ENCODE results near the gene WSB2.
A peak's percentile ranks its signal among the peaks of the same experiment; 100 is the strongest.
"Not testable (repeated sequence)": the region's sequence is repeated elsewhere in the genome, so short reads cannot be mapped to it uniquely, and the experiment has no call there.

Gene WSB2

DNA sequence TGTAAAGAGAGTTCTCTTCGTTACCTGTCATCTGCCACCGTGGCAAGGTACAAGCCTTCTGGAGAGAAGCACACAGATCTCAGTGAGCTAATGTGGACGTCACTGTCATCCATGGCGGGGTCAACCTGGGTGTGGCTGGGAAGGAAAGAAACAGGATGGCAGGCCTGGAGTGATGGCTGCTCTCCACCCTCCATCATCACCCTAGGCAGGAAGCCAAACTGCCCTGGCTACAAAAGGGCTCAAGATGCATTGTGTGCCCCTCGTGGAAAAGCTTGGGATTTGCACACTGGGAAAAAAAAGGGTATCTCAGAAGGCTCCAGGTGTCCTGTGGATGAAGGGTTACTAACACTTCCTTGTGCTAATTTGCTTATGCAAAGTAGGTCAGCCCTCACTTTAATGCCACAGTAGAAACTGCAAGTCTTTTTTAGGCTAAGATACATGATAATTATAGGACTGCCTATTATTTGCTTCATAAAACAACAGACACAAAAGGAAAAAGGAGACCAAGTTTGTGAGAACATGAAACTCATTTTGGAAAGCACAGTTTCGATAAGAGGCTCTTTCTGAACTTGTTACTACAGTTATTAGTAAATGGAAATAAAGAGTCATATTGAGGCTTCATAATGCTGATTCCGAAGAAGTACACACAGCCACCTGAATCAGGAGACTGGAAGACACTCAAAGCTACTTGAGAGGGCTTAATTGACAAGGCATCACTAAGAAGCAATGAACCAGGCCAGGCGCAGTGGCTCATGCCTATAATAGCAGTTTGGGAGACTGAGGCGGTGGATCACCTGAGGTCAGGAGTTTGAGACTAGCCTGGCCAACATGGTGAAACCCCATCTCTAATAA lies 25.6 kb downstream of the WSB2 start:
- no peak for DNase-seq (ENCODE audit: low read depth)

DNA sequence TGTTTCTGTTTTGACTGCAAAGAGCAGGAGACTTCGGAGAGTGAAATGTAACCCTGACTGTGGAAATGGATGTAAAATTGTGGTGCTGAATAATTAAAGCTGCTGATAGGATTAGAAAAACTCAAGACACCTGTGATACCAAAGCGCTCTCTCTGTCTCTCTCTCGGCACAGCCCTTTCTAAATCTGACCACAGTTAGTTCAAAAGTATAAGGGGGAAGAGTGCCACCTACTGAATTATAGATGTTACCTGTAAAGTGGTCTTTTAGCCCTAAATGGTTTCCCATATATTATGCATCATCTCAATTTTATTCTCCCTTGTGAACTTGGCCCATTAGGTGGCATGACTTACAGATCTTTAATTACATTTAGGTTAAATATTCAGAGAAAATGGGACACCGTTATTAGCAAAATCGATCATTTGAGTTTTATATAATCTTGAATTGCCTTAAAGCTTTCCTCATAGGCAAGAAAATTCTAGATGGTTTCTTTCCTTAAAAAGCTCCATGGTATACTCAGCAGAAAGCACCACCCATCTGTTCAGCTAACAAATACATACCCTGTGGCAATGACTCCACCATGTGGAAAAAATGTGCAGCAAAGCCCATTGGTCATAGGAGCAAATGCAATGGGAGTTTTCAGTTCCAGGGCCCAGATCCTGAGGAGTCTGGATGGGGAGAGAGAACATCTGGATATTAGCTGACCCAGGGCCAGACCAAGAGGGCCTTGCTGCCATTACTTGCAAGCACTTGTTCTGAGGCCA lies 26.4 kb downstream of the WSB2 start:
- DNase-seq (ENCODE audit: low read depth): no peak

DNA sequence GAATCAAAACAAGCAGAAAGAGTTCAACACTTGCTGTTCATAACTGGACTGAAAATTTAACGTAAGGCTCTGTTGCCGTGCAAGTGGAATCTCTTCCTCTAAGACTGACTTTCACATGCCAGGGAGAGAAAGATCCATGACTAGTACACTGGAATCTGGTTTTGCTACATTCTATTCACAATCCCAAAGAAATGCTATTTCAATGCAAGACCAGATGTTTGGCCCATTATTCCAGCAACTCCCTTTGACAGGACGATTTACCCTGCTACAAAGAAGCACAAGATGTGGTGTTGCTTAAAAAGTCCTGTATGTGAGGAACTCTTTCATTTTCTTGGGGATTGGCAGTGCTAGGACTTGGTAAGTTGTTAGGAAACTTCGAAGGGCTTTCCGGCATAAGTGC lies 27.1 kb downstream of the WSB2 start:
- DNase-seq (ENCODE audit: low read depth): no peak

DNA sequence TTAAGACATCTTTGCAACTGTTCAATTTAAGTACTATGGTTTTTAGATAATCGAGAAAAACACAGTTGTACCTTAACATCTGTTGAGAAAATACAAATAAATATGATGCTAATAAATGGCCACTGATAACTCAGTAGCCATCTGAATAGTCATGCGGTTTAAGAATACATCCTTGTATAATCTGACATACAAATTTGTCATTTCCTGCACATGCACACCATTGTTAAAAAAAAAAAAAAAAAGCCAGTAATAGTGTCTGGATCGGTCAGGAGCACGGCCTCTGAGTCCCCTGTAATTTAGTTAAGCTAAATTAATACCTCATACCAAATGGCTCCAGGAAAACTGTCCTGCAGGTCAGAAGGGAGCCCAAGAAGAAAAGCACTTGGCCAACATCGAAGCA lies 27.7 kb downstream of the WSB2 start:
- DNase-seq (ENCODE audit: low read depth): no peak

DNA sequence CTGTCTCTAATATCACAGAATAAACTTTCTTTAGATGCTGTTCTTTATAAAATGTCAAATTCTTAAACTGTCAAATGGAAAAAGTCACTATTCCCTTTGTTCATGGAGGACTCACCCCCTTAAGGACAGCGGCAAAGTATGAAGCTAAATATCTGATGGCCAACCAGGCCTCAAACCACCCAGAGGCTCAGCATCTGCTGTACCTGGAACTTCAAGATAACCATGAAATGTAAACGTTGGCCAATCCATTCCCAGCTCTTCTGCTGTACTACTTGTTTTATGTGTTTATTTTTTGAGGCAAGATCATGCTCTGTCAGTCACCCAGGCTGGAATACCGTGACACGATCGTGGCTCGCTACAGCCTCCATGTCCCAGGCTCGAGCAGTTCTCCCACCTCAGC lies 28.8 kb downstream of the WSB2 start:
- DNase-seq (ENCODE audit: low read depth): no peak

DNA sequence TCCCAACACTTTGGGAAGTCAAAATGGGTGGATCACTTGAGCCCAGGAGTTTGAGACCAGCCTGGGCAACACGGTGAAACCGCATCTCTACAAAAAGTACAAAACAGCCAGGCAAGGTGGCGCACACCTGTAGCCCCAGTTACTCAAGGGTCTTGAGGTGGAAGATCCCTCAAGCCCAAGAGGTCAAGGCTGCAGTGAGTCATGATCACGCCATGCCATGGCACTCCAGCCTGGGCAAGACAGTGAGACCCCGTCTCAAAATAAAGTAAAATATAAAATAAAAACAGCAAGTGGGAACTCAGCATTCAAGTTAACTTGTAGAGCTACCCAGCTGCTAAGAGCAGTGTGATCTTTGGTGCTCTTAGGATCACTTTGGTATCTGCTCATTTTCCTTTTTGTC lies 31.8 kb downstream of the WSB2 start:
- no peak for DNase-seq (ENCODE audit: low read depth)

DNA sequence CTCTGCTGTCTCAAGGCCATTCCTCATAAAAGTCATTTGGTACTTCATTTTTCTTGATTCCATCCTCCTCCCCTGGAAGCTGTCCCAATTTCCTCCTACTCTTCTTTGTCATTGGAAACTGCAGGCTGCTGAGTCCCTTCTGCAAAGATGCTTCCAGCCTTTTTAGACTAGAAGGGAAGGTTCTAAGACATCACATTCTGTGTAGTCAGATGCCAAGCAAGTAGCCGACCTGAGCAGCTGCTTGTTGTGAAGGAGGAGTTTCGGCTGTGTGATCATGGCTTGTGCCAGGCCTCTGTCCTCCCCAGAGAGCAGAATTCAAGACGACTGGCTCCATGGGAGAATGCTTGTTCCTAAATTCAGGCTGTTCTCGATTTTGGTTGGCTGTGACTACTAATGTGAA lies 35.8 kb downstream of the WSB2 start:
- no peak for DNase-seq (ENCODE audit: low read depth)

DNA sequence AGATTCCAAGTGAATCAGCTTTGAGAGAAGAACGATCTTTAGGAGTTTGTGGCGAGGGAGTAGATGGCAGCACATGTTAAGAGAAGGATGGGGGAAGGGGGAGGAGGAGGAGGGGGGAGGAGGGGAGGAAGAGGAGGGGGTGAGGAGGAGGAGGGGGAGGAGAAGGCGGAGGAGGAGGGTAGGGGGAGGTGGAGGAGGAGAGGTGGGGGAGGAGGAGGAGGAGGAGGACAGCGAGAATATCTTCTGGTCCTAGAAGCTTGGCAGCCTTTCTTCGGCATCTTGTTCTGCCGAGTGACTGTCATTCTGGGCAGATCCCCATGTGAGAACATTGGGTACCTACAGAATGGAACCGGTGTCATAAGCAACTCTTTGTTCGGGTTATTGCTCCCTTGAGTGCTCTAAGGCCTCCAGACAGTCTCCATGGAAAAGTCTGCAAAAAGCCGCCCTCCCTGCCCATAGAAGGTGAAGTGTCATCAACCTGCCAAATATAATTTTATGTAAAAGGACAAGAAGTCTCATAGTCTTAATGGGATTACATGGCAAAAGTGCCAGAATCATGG lies 37.6 kb downstream of the WSB2 start:
- DNase-seq (ENCODE audit: low read depth): no peak

DNA sequence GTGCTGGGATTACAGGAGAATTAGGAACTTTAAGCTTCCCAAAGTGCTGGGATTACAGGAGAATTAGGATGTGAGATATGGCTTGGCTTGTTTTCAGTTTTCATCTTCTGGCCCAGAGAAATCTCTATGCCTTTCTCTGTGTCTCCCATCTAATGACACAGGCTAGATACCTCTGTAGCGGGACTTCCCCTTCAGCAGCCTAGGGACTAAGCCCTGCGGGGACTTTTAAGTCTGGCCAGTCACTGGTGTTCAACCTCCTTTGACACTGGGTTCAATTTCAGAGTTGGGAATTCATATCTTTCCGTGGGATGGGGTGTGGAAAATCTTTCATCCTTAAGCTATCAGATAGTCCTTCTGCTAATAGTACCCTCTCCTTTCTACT lies 38.3 kb downstream of the WSB2 start:
- no peak for DNase-seq (ENCODE audit: low read depth)

DNA sequence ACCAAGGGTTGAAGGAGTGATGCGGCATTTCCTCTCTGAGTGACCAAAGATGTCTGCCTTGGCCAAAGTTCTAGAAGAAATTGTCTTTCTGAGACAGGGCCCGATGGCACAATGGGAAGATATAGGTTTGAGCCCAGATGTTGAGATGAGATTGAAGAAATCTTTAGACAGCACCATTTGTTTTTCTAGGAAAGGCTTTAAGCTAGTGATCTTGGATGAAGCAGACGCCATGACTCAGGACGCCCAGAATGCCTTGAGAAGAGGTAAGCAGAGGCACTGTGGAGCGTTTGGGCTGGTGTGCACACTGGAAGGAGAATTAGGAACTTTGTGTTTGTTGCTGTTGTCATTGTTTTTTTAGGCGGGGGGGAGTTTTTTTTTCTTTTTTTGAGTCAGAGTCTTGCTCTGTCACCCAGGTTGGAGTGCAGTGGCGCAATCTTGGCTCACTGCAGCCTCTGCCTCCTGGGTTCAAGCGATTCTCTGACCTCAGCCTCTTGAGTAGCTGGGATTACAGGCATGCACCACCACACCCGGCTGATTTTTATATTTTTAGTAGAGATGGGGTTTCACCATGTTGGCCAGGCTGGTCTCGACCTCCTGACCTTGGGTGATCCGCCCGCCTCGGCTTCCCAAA lies 38.8 kb downstream of the WSB2 start:
- DNase-seq (ENCODE audit: low read depth): not testable (repeated sequence)

DNA sequence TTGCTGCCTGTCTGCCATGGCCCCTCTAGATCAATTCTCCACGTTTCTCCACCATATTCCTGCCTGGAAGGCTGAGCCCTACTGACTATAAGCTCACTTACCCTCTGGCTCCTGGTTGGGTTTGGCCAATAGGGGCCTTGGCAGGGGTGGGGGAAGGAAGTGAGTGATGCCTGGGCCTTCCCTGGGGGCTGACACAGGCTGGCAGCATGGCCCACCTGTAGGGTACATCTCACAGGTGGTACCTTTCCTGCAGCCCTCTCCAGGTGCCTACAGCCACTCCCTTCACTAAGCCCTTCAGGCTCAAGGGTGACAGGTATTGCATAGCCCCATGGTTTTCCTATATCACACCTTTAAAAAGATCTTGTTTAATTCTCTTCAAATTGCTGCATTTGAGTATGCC lies 40.9 kb downstream of the WSB2 start:
- DNase-seq (ENCODE audit: low read depth): no peak

DNA sequence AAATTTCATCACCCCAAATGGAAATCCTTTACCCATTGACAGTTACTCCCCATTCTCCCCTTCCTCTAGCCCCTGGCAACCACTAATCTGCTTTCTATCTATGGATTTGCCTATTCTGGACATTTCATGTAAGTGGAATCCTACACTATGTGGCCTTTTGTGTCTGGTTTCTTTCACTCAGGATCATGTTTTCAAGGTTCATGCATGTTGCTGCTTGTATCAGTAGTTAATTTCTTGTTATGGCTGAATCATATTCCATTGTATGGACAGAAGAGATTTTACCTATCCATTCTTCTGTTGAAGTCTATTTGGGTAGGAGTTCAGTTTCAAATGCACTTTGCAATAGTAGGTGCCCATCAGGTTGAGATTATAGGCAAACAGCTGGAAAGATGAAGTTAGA lies 43.1 kb downstream of the WSB2 start:
- DNase-seq (ENCODE audit: low read depth): no peak

DNA sequence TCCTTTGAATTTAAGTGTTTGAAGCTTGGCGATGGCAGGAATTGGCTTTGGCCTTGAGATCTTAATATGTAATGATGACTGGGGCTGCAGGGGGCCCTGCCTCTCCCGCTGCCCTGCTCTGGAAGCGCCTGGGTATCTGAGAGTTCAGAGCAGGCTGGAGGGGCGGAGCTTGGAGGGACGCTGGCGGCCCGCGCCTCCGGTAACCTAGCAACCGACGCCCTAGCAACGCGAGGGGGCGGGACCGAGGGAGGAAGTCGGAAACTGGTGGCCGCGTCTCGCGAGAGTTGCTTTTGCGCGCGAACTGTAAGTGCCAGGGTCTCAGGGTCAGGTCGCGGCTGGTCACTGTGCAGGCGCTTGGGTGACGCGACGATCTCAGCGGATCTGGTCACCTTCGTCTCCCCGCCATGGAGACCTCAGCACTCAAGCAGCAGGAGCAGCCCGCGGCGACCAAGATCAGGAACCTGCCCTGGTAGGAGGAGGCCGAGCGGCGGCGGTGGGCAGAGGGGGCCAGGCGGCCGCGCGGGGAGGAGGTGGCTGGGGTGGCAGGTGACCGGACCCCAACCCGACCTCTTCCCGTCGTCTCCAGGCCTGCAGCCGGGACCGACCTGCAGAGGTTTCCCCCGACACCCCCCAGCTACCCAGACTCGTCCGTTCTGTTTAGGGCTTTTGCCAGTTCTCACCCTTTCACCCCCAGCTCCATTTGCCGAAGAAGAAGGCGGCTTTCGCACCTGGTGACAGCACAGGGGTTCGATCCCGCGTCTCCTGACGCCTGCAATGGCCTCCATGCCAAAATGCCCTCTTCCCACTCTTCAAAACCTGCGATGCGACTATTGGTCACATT lies 44.3 kb downstream of the WSB2 start, which contains the start of gene RFC5:
Gene RFC5, plus strand, starts transcription at position 280 of the 841 bp plus-strand sequence. Its CDS starts 125 bp downstream, at position 405.
- DNase-seq (ENCODE audit: low read depth): peak; percentile 99

DNA sequence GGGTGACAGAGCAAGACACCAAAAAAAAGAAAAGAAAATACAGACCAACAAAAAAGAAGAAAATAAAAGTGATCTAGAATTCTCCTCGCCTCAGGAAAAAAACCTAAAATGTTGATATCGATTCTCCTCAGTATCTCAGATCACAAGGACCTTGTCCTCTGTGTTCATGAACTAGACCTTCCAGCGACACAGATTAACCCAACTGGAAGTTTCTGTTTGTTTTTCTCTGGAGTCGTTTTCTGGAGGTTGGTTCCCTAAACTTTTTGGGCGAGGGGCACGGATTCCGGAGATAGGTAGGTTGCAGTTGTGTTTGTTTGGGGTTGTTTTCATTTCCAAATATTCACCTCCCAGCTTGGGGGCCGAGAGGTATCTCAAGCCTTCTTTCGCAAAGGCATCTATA lies 45.0 kb downstream of the WSB2 start:
- no peak for DNase-seq (ENCODE audit: low read depth)

DNA sequence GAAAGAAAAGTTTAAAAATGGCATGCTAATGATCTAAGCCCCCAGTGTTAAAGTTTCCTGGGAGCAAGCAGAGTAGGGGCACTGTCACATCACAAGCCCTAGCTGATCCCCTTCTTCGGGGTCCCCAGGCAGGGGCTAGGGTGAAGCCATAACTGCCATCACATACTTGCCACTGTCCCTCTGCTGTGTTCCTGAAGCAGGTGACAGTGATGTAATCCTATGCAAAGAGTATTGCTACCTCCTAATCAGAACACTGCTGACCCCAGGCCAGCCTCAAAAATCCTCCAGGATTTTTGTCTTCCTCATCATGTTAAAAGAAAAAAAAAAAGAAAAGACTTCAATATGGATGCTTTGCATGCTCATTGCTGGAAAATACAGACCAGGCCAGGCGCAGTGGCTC lies 45.7 kb downstream of the WSB2 start:
- no peak for DNase-seq (ENCODE audit: low read depth)

DNA sequence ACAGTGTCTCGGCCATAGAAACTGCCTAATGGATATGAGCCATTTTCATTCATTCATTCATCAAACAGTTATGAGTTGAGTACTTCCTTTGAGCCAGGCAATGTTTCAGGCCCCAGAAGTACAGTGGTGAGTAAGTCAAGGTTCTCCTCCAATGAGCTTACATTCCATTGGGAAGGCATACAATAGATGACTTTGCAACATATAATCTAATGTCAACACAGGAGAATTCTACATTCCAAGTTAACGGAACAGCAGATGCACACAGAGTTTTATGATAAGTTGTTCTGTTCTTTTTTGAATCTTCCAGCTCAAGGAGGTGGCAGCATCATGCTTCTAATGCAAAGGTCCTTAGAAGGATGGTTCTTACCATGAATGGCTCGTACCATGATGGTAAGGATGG lies 47.7 kb downstream of the WSB2 start:
- DNase-seq (ENCODE audit: low read depth): no peak

DNA sequence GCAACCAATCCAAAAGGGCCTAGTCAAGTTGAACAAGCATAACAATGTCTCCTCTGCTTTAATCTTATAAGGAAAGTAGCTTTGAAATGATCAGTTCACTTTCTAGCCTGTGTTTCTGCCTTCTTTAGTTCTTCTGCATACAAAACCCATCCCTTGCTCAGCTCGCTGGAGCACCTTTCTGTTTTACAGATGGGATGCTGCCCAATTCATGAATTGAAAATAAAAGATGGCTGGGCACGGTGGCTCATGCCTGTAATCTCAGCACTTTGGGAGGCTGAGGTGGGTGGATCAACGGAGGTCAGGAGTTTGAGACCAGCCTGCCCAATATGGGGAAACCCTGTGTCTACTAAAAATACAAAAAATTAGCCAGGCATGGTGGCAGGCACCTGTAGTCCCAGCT lies 49.0 kb downstream of the WSB2 start:
- DNase-seq (ENCODE audit: low read depth): no peak

DNA sequence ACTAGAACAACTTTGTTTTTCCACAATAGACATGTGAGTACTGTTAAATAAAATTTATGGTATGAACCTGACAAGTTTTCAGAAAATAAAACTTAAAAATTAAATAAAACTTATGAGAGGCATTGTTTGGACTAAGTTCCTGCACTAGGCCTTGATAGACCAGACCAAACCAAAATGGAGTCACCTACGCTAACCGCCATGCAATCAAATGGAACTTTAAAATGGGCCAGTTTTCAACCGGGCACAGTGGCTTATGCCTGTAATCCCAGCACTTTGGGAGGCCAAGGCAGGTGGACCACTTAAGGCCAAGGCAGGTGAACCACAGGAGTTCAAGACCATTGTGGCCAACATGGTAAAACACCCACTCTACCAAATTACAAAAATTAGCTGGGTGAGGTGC lies 49.6 kb downstream of the WSB2 start:
- no peak for DNase-seq (ENCODE audit: low read depth)

DNA sequence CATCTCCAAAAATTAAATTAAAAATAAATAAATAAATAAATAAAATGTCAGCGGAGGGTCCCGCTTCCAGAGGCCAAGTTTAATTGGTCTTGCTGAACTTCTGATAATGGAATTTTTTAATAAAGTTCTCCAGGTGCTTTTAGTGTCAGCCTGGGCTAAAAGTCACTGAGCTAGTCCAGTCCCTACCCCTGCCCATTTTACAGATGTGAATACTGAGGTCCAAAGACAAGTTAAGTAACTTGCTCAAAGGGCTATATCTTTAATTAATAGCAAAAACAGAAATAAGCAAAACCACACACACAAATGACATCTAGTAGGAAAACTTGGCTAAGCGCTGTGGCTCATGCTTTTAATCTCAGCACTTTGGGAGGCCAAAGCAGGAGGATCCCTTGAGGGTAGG lies 50.1 kb downstream of the WSB2 start:
- DNase-seq (ENCODE audit: low read depth): no peak

DNA sequence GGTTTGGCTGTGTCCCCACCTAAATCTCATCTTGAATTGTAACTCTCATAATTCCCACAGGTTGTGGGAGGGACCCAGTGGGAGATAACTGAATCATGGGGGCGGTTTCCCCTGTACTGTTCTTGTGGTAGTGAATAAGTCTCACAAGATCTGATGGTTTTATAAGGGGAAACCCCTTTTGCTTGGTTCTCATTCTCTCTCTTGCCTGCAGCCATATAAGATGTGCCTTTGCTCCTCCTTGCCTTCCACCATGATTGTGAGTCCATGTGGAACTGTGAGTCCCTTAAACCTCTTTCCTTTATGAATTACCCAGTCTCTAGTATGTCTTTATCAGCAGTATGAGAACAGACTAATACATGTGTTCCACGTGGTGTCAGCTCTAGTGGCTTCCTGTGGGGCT lies 61.2 kb downstream of the WSB2 start:
- not testable (repeated sequence) for DNase-seq (ENCODE audit: low read depth)

DNA sequence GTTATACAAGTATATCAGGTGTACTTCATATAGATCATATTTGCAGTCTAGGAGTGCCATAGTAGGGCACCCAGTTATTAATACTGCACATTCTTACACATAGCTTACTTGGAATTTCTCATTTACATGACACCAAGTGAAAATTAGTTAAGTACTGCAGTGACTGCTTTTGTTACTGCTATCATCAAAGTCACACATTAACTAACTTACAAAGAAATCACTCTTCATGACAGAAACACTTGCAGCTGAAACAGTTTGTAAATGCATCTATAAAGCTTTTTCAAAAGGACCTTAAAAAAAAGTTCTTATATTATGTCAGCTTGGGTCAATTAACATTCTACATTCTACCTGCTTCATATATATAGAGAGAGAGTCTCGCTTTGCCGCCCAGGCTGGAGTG lies 62.3 kb downstream of the WSB2 start:
- no peak for DNase-seq (ENCODE audit: low read depth)

Data from activated T-cell treated with anti-CD3 and anti-CD28 coated beads for 1 hour (primary cell).